CD4-positive, alpha-beta T cell (primary cell): ENCODE results near the gene PKN2. TPM values are rescaled to one million over a fixed set of nuclear protein-coding genes. Genes with fewer than 3 reads are reported as not detected.

Experiments
- ATAC-seq: fragments of 200-7000 bp; cut with Tn5 transposase; one replicate; pipeline ENCODE4 v1.10.0; 2022; ENCODE audit warnings: mild to moderate bottlenecking; ENCODE audit not compliant: poor library complexity
- CTCF ChIA-PET: fragments of 350-600 bp; sonication (Branson Sonifier 250); formaldehyde crosslinking; loops from one replicate; lab custom pipeline; 2021; ENCODE audit warnings: antibody characterized with exemption, inconsistent platforms; lab: Charles Lee
- POLR2A ChIA-PET: fragments of 350-600 bp; sonication (Branson Sonifier 250); formaldehyde crosslinking; loops from one replicate; lab custom pipeline; 2021; ENCODE audit warnings: antibody characterized with exemption, inconsistent platforms; lab: Charles Lee
- DNase-seq, 14 experiments: peaks; one replicate each; pipeline ENCODE4 v3.0.0-alpha.2; 2013 to 2020; ENCODE audit warnings: mixed read lengths in 2 of 14
- H3K27ac ChIP-seq, 2 donors: one replicate each; pipeline versions ENCODE4 v1.5.1 to v1.7.0; 2013; ENCODE audit warnings: low read length in 2 of 2, low read depth in 1 of 2, mild to moderate bottlenecking in 1 of 2
- H3K27me3 ChIP-seq, 2 experiments: 1 replicate in 1 of 2; 2 replicates in 1 of 2; pipeline versions ENCODE4 v1.6.1 to v1.7.0; 2013; ENCODE audit warnings: low read length in 2 of 2, control low read depth in 1 of 2, mild to moderate bottlenecking in 1 of 2, moderate library complexity in 1 of 2; ENCODE audit not compliant: insufficient read depth in 2 of 2, control insufficient read depth in 1 of 2
- H3K36me3 ChIP-seq: one replicate; pipeline ENCODE4 v1.6.1; 2013; ENCODE audit warnings: low read length, control low read depth; ENCODE audit not compliant: insufficient read depth
- H3K4me1 ChIP-seq: one replicate; pipeline ENCODE4 v1.6.1; 2013; ENCODE audit warnings: low read length, control low read depth; ENCODE audit not compliant: insufficient read depth
- H3K4me3 ChIP-seq: one replicate; pipeline ENCODE4 v1.5.1; 2013; ENCODE audit warnings: mild to moderate bottlenecking, low read length, moderate library complexity
- H3K9me3 ChIP-seq, 2 experiments: 1 replicate in 1 of 2; 2 replicates in 1 of 2; pipeline versions ENCODE4 v1.6.1 to v1.7.0; 2013; ENCODE audit warnings: low read length in 2 of 2, mild to moderate bottlenecking in 2 of 2, control low read depth in 1 of 2, moderate library complexity in 1 of 2; ENCODE audit not compliant: control insufficient read depth in 1 of 2, insufficient read depth in 1 of 2
- H3K27ac Mint-ChIP-seq: one replicate; pipeline ENCODE4 v1.8.0; 2020; ENCODE audit warnings: mixed read lengths
- H3K27me3 Mint-ChIP-seq: one replicate; pipeline ENCODE4 v1.8.0; 2021; ENCODE audit warnings: mixed read lengths
- H3K36me3 Mint-ChIP-seq: one replicate; pipeline ENCODE4 v1.8.0; 2021; ENCODE audit warnings: low read depth, mixed read lengths
- H3K4me1 Mint-ChIP-seq: one replicate; pipeline ENCODE4 v1.8.0; 2021; ENCODE audit warnings: low read depth, mixed read lengths
- H3K4me3 Mint-ChIP-seq: one replicate; pipeline ENCODE4 v1.8.0; 2020; ENCODE audit warnings: mild to moderate bottlenecking, mixed read lengths
- H3K9me3 Mint-ChIP-seq: one replicate; pipeline ENCODE4 v1.8.0; 2020; ENCODE audit warnings: mixed read lengths
- intact Hi-C, 2 experiments: fragments of 100-400 bp; cut with DNase I in 1 of 2; cut with micrococcal nuclease in 1 of 2; formaldehyde crosslinking; loops; one replicate each; pipeline versions ENCODE4 v1.15.1 to v1.9.0; 2023 to 2025; cut with DNase I, micrococcal nuclease
- total RNA-seq, 174 experiments: library from RNA in 2 of 174; stranded (reverse) in 2 of 174; gene quantifications; one replicate each; pipeline ENCODE4 v1.2.3 and lab custom pipeline; 2021 to 2026
- TF ChIP-seq, protein P1 (sequence below): fragments of 200-600 bp; IDR thresholded peaks from one replicate; pipeline ENCODE4 v1.8.0; 2022; ENCODE audit warnings: antibody characterized with exemption, mild to moderate bottlenecking

Gene PKN2
- total RNA-seq, 2 experiments from 2014 or later, result 38.8 to 41.4 TPM

GRCh38 chr1:88883156-88883555 lies 199.1 kb downstream of the PKN2 start:
- POLR2A ChIA-PET, result no interaction called here
- Mint-ChIP-seq H3K27ac (peak overlapping the region; percentile 34), H3K4me1 (peaks cover 68% of the 10 kb centered on the region), H3K27me3 (no peaks in the 10 kb centered on the region), H3K4me3 (peak overlapping the region; percentile 4), H3K36me3 (peaks cover 82% of the 10 kb centered on the region), H3K9me3 (no peaks in the 10 kb centered on the region)
- CTCF ChIA-PET, result no interaction called here
- H3K9me3 ChIP-seq, result no peaks in the 10 kb centered on the region
- H3K4me3 ChIP-seq, result no peak overlapping the region
- DNase-seq, result no peak
- peaks cover 5% of the 10 kb centered on the region for H3K4me1 ChIP-seq
- TF ChIP-seq, protein P1, sequence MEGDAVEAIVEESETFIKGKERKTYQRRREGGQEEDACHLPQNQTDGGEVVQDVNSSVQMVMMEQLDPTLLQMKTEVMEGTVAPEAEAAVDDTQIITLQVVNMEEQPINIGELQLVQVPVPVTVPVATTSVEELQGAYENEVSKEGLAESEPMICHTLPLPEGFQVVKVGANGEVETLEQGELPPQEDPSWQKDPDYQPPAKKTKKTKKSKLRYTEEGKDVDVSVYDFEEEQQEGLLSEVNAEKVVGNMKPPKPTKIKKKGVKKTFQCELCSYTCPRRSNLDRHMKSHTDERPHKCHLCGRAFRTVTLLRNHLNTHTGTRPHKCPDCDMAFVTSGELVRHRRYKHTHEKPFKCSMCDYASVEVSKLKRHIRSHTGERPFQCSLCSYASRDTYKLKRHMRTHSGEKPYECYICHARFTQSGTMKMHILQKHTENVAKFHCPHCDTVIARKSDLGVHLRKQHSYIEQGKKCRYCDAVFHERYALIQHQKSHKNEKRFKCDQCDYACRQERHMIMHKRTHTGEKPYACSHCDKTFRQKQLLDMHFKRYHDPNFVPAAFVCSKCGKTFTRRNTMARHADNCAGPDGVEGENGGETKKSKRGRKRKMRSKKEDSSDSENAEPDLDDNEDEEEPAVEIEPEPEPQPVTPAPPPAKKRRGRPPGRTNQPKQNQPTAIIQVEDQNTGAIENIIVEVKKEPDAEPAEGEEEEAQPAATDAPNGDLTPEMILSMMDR, result no peak
- H3K27ac ChIP-seq, result no peak overlapping the region
- peaks cover 78% of the 10 kb centered on the region for H3K36me3 ChIP-seq
- no peaks in the 10 kb centered on the region for H3K27me3 ChIP-seq
- intact Hi-C loops, result loop anchor here in 1 of 2 experiments (10.0 kb wide), 1 partner anchor 1558 kb away; the partner anchor contains the start of gene LMO4
- ATAC-seq, result no peak

Other genes starting within 250 kb of the PKN2 start
- 10 to 100 TPM; 82.6 to 86.4 TPM for gene GTF2B, start 207.3 kb downstream of the PKN2 start, total RNA-seq